HG03469 (cell line): ENCODE data around the gene C2orf68.
A peak's percentile ranks its signal among the peaks of the same experiment; 100 is the strongest.
"Not testable (repeated sequence)": the region's sequence is repeated elsewhere in the genome, so short reads cannot be mapped to it uniquely, and the experiment has no call there.

Experiments used
- ATAC-seq: cut with Tn5 transposase; IDR thresholded peaks from one replicate; pipeline ENCODE4 v1.9.1; 2021; ENCODE audit warnings: mild to moderate bottlenecking, moderate library complexity, moderate number of reproducible peaks; ENCODE audit not compliant: unreplicated experiment

C2orf68 gene

DNA sequence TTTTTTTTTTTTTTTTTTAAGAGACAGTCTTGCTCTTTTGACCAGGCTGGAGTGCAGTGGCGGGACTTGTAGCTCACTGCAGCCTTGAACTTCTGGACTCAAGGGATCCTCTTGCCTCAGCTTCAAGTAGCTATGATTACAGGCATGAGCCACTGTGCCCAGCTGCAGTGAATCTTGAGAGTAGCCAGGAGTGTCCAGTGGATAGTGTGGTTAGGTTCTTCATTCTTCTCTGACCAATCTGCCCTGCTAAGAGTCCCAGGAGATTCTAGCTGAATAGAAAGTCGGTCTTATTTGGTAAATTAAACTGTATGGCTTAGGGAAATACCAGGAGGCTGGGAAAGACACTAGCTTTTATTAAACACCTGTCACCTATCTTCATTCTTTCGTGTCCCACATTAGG, 19.4 kb upstream of the C2orf68 start:
- no peak for ATAC-seq

DNA sequence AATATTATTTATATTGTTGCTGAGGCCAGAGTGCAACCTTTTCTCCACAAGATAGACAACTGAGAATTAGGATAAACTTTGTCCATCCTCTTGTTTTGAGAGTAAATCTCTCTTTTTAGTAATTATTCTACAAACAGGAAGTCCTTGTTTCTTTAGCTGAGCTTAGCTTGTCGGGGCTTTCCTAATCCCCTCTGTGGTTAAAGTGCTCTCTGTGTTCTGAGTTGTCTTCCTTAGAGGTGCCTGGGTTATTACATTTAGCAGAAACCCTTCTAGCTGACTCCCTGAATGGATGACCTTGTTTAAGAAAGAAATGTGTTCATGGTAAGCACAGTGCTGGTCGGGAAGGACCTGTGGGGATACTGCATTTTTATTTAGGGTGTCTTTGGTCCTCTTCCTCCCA, 16.8 kb upstream of the C2orf68 start:
- ATAC-seq = peak; percentile 58

DNA sequence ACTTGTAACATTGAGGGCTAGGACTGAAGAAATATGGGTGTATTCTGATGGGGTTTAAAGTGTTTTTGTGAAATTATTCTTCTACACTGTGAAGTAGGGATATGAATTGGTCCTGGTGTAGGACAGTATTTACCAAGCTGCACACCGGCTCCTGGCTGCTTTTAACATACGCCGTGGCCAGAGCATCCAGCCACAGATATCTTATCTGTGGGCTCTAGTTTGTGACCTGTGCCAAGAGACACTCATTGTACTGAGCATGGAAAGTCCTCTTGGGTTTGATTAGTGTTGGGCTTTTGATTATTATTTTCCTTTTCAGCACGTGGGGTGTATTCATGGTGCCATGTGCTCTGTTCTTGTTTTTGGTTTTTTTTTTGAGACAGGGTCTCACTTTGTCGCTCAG, 12.1 kb upstream of the C2orf68 start:
- ATAC-seq = no peak

DNA sequence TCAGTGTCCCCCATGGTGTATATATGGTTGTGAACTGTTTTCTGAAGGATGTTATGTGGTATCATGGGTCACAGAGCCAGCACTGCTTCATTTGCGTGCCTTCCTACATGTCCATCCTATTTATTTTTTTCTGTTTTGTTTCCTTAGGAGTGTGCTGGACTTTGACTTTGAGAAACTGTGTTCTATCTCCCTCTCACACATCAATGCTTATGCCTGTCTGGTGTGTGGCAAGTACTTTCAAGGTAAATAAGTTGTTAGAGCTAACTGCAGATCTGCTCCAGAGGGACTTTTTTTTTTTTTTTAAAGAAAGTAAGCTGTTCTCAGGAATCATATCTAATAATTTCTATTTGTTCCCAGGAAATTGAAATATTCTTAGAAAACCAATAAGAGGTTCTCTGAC, 9.5 kb upstream of the C2orf68 start:
- ATAC-seq = no peak

DNA sequence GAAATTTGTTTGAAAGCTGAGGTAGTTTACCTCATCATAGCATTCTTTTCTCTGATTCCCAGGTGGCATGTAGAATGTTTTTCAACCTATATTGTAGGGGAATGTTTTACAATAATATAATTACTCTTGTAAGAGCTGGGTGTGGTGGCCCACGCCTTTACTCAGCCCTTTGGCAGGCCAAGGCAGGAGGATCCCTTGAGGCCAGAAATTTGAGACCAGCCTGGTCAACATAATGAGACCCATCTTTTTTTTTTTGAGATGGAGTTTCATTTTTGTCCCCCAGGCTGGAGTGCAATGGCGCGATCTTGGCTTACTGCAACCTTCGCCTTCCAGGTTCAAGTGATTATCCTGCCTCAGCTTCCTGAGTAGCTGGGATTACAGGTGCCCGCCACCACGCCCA, 7.8 kb upstream of the C2orf68 start:
- no peak for ATAC-seq

DNA sequence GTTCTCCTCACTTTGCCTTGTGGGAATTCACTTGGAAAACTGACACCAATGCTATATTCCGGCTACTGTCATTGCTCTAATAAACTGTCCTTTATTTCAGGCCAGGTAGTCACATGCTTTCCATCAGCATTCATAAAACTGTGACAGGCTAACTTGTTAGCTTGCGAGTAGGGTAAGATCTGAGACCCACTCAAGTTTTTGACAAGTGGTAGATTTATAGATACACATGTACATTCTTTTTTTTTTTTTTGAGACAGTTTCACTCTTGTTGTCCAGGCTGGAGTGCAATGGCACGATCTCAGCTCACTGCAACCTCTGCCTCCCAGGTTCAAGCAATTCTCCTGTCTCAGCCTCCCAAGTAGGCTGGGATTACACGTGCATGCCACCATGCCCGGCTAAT, 5.9 kb upstream of the C2orf68 start:
- not testable (repeated sequence) for ATAC-seq

DNA sequence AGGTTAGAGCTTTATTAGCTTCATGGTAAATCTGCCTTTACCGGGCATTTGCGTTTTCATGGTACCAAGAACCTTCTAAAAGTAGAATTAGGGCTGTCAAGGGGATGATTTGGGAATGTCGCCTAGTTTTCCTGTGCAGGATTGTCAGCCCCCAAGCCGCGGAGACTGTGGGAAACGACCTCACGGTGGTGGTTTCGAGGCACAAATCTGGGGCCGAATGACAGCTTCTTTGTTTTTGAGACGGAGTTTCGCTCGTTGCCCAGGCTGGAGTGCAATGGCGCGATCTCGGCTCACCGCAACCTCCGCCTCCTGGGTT, 3.5 kb upstream of the C2orf68 start:
- ATAC-seq = no peak

GRCh38 chr2:85614757-85615156, 2.9 kb upstream of the C2orf68 start:
- ATAC-seq = not testable (repeated sequence)

GRCh38 chr2:85613717-85614515, 2.0 kb upstream of the C2orf68 start:
- no peak for ATAC-seq

DNA sequence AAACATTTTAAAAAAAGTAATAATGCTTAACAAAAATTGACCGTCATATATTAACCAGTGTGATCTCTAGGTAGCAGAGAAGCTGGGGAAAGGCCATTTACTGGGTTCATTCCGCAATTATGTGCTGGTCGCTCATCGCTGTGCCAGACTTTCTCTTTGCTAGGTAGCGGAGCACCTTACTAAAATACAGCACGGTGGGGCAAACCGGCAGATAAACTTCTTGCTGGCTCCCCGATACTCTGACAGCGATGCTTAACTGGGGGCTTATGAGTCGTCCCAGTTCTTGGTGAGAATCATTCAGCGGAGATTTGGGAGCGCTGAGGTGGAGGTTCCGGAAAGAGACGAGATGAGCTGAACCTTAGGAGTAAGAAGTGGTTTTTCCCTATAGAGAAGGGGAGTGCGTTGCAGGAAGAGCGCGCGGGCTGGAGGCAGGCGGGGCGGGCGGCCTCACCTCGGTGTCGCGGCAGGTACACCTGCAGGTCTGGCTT, 605 bp downstream of the C2orf68 start:
- no peak for ATAC-seq

GRCh38 chr2:85607268-85608215, 4.3 kb downstream of the C2orf68 start:
- ATAC-seq = no peak

- no peak for ATAC-seq
These were observed 5.8 kb downstream of the C2orf68 start for GRCh38 chr2:85606116-85606455.

- no peak for ATAC-seq
These were observed 6.3 kb downstream of the C2orf68 start for GRCh38 chr2:85605406-85606115.

DNA sequence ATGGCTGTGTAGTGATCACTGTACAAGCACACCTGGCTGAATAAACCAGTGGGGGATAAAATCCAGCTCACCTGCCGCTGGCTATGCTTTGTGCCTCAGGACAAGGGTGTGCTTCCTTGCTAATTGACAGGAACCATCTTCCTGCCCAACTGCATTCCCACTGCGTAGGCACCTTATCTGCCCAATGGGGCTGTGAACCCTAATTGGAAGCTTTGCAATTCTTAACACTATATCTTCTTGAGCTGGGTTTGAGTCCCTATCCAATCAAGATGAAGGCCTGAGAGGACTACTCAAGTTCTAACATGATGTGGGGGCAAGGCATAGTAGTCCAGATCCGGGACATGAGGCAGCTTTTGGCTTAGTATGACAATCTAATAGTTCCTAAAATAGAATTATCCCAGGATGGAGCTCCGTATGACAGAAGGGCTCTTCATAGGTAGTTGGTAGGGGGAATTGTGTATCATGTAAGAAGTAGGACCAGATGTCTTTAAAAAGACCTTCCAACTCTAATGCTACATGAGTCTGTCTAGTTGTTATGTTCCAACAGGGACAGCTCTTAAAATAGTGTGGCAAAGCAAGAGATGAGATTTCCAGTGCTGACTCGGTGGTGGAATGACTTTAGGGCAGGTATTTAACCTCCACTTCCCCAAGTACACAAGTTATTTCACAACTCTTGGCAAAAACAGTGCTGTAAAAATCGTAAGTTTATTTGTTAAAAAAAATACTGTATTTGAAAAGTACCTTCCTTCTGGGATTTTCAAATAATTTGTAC, 7.1 kb downstream of the C2orf68 start:
- ATAC-seq = no peak

DNA sequence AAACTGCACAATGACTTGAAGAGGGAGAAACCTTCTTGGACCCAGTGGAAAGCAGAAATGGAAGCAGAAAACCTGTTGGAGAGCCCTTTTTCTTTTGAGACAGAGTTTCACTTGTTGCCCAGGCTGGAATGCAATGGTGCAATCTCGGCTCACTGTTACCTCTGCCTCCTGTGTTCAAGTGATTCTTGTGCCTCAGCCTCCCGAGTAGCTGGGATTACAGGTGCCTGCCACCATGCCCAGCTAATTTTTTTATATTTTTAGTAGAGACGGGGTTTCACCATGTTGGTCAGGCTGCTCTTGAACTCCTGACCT, 7.8 kb downstream of the C2orf68 start:
- not testable (repeated sequence) for ATAC-seq

- ATAC-seq = peak; percentile 89
These were observed 9.2 kb downstream of the C2orf68 start, which contains the start of gene TMEM150A for GRCh38 chr2:85602476-85603234. TMEM150A (minus strand) TSS chr2:85602698; CDS start chr2:85601948, 750 bp downstream.

- ATAC-seq = peak; percentile 6
These were observed 9.9 kb downstream of the C2orf68 start for GRCh38 chr2:85601771-85602475.

DNA sequence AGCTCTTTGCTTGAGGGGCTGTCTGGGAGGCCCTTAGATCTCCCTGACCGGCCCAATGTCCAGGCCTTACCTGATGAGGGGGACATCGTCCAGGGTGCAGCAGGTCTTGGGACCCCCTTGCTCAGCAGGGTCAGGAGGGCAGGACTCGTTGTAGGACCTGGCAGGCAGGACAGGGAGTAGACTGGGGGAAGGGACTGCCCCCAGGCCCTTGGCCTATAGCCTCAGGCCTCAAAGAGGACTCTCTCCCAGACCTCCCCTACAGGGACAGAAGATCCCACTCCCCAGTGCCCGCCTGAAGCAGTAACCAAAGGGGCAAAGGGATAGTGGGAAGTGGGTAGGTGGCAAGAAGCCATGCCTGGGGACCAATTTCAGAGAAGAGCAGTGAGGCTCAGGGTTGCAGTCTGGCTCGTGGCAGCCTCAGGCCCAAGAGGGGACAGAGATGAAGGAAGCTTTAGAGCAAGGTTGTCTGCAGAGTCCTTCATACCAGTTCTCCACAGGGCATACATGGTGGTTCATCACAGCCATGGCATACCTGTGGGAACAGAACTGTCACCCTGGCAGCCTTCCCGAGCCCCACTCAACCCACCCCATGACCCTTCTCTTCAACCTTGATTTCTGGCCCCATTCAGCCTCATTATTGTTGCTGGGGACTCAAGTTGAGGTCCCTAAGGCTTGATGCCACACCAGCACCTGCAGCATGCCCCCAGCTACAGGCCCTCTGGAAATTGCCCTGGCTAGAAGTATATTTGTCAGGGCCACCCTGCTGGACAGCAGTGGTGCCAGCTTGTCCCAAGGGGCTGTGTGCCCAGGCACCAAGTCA, 10.7 kb downstream of the C2orf68 start:
- ATAC-seq = no peak

DNA sequence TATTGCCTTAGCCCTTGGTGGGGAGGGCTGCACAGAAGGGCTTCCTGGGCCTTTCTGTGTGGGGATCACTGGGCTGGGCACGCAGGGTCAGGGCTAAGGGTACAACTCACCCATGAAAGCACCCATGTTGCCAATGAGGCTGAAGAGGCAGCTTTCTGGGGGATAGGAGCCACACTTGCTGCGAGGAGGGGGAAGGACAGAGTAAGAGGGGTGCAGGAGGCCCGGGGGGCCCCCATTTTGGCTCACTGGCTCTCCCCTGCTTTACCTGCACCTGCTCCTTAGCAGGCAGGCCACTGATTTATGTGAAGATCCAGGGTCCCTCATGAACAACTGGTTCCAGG, 11.7 kb downstream of the C2orf68 start:
- ATAC-seq = no peak
